Panc1 (cell line): ENCODE data around the gene BRIX1. TPM values are rescaled to one million over a fixed set of nuclear protein-coding genes. Genes with fewer than 3 reads are reported as not detected.
A peak's percentile ranks its signal among the peaks of the same experiment; 100 is the strongest.

ENCODE experiments used
- ATAC-seq: fragments of 200-7000 bp; cut with Tn5 transposase; 2 replicates; pipeline ENCODE4 v1.9.1; 2020; ENCODE audit warnings: mild to moderate bottlenecking, moderate library complexity
- BruUV-seq: library from RNA; stranded (reverse); fragments of 400-500 nt; replicated peaks from 2 replicates; lab custom pipeline; 2021; lab: Mats Ljungman, UMichigan
- CTCF ChIA-PET: fragments of 300-600 bp; sonication (Branson Sonifier 250); formaldehyde crosslinking; loops from one replicate; lab custom pipeline; 2022; ENCODE audit warnings: antibody characterized with exemption; lab: Charles Lee
- POLR2A ChIA-PET: fragments of 300-600 bp; sonication (Branson Sonifier 250); formaldehyde crosslinking; loops from one replicate; lab custom pipeline; 2022; ENCODE audit warnings: antibody characterized with exemption; lab: Charles Lee
- DNase-seq: peaks from one replicate; pipeline ENCODE4 v3.0.0-alpha.2; 2010; ENCODE audit warnings: low read depth, low spot score
- H3K27ac ChIP-seq: 2 replicates; pipeline ENCODE4 v1.5.1; 2011; ENCODE audit warnings: mild to moderate bottlenecking, low read length, inconsistent platforms
- H3K27me3 ChIP-seq: fragments of 200-500 bp; sonication (Bioruptor generic); 2 replicates; pipeline ENCODE4 v1.6.0; 2014; ENCODE audit warnings: low read length, inconsistent platforms; ENCODE audit not compliant: control insufficient read depth, insufficient read depth
- H3K36me3 ChIP-seq: fragments of 200-500 bp; sonication (Bioruptor generic); 2 replicates; pipeline ENCODE4 v1.5.1; 2014; ENCODE audit warnings: inconsistent platforms, mild to moderate bottlenecking, low read length, moderate library complexity; ENCODE audit not compliant: control insufficient read depth, insufficient read depth
- H3K4me1 ChIP-seq: 2 replicates; pipeline ENCODE4 v1.5.1; 2011; ENCODE audit warnings: inconsistent platforms, mild to moderate bottlenecking, low read length, moderate library complexity; ENCODE audit not compliant: control insufficient read depth, insufficient read depth
- H3K4me3 ChIP-seq, 2 experiments: 2 replicates each; pipeline ENCODE4 v1.5.1; 2011 to 2012; ENCODE audit warnings: low read depth in 2 of 2, low read length in 2 of 2, mild to moderate bottlenecking in 2 of 2, inconsistent platforms in 1 of 2, moderate library complexity in 1 of 2
- H3K9me3 ChIP-seq: fragments of 200-500 bp; sonication (Bioruptor generic); 2 replicates; pipeline ENCODE4 v1.5.1; 2014; ENCODE audit warnings: low read depth, mild to moderate bottlenecking, inconsistent platforms, low read length, moderate library complexity; ENCODE audit not compliant: control insufficient read depth, insufficient read depth
- POLR2AphosphoS5 ChIP-seq: IDR thresholded peaks from 2 replicates; pipeline ENCODE4 v1.6.1; 2012; ENCODE audit warnings: mild to moderate bottlenecking, low read depth, low read length, moderate library complexity
- SIN3A ChIP-seq: IDR thresholded peaks from 2 replicates; pipeline ENCODE4 v1.6.1; 2012; ENCODE audit warnings: low read depth, mild to moderate bottlenecking, low read length, moderate library complexity, borderline replicate concordance; ENCODE audit not compliant: insufficient read depth
- TCF7L2 ChIP-seq: IDR thresholded peaks from 2 replicates; pipeline ENCODE4 v1.6.1; 2011; ENCODE audit warnings: mild to moderate bottlenecking, low read depth, low read length, inconsistent platforms
- in situ Hi-C: cut with HindIII; loops from 2 replicates; pipeline ENCODE4 v1.10.0; 2016; ENCODE audit warnings: low sequenced_read_pairs, low pct_unique_long_range_greater_than_20kb
- intact Hi-C: fragments of 100-400 bp; cut with micrococcal nuclease; formaldehyde crosslinking; loops from one replicate; pipeline ENCODE4 v1.10.0; 2022; ENCODE audit not compliant: unreplicated experiment
- total RNA-seq: library from RNA; stranded (reverse); gene quantifications from one replicate; pipeline ENCODE4 v1.2.1, GENCODE V29; 2021; ENCODE audit not compliant: unreplicated experiment
- TF ChIP-seq, protein P1 (sequence below): fragments of 450-650 bp; IDR thresholded peaks from 2 replicates; pipeline ENCODE4 v1.5.1; 2017; ENCODE audit warnings: mild to moderate bottlenecking
- TF ChIP-seq, protein P2 (sequence below), 2 experiments: IDR thresholded peaks; 2 replicates each; pipeline ENCODE4 v1.6.1; 2011 to 2012; ENCODE audit warnings: low read depth in 2 of 2, control low read depth in 1 of 2, low read length in 1 of 2, mild to moderate bottlenecking in 1 of 2, moderate library complexity in 1 of 2; ENCODE audit not compliant: insufficient read depth in 1 of 2

Gene BRIX1
- total RNA-seq, 1 experiment from 2014 or later, result 46.6 TPM

DNA sequence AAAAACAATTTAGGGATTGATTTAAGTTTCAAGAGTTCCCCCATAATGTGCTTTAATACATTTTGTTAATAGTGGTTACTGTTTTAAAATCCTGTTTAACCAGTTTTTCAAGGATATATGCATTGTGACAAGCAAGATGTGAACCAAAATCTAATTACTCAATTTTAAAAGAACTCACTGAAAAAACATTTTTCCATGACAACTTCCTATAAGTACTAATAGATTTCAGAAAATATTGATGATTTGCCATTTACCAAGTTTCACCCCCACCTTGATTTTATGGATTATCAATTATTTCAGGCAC lies 8.9 kb downstream of the BRIX1 start:
- intact Hi-C loops, result no loop called here

DNA sequence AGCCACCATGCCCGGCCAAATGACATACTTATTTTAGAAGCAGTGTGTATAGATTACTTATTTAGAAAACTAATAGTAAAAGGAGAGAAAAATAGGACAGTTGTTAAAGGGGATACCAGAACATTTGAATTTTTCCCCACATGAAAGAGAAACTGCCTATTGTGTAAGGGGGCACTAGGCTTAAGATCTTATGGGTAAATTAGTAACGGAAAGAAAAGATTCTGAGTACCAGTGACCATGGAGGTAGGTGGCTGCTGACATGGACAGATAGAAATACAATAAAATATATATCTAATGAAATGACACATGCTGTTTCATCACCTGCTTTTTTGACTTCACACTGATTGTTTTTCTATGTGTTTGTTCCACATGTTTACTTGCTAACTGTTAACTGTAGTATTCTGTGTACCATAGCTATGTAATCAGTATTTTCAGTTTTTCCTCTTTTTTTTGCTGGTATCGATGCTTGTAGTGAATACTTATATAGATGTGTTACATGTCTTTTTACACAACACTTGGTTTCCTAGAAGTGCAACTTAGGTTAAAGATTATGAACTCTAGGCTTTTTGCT lies 10.9 kb downstream of the BRIX1 start:
- peak overlapping the region; percentile 1; the same call in 1 of the 2 replicates for H3K27ac ChIP-seq
- H3K4me3 ChIP-seq, result no peak overlapping the region
- peaks cover 41% of the 10 kb centered on the region for H3K4me1 ChIP-seq
- no peaks in the 10 kb centered on the region for H3K27me3 ChIP-seq
- ATAC-seq (no peak), DNase-seq (no peak)
- intact Hi-C loops (no loop called here), in situ Hi-C loops (no loop called here)
- TF ChIP-seq POLR2AphosphoS5 (no peak), TCF7L2 (no peak), SIN3A (no peak)
- TF ChIP-seq, protein P1, sequence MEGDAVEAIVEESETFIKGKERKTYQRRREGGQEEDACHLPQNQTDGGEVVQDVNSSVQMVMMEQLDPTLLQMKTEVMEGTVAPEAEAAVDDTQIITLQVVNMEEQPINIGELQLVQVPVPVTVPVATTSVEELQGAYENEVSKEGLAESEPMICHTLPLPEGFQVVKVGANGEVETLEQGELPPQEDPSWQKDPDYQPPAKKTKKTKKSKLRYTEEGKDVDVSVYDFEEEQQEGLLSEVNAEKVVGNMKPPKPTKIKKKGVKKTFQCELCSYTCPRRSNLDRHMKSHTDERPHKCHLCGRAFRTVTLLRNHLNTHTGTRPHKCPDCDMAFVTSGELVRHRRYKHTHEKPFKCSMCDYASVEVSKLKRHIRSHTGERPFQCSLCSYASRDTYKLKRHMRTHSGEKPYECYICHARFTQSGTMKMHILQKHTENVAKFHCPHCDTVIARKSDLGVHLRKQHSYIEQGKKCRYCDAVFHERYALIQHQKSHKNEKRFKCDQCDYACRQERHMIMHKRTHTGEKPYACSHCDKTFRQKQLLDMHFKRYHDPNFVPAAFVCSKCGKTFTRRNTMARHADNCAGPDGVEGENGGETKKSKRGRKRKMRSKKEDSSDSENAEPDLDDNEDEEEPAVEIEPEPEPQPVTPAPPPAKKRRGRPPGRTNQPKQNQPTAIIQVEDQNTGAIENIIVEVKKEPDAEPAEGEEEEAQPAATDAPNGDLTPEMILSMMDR, result no peak
- TF ChIP-seq, protein P2, sequence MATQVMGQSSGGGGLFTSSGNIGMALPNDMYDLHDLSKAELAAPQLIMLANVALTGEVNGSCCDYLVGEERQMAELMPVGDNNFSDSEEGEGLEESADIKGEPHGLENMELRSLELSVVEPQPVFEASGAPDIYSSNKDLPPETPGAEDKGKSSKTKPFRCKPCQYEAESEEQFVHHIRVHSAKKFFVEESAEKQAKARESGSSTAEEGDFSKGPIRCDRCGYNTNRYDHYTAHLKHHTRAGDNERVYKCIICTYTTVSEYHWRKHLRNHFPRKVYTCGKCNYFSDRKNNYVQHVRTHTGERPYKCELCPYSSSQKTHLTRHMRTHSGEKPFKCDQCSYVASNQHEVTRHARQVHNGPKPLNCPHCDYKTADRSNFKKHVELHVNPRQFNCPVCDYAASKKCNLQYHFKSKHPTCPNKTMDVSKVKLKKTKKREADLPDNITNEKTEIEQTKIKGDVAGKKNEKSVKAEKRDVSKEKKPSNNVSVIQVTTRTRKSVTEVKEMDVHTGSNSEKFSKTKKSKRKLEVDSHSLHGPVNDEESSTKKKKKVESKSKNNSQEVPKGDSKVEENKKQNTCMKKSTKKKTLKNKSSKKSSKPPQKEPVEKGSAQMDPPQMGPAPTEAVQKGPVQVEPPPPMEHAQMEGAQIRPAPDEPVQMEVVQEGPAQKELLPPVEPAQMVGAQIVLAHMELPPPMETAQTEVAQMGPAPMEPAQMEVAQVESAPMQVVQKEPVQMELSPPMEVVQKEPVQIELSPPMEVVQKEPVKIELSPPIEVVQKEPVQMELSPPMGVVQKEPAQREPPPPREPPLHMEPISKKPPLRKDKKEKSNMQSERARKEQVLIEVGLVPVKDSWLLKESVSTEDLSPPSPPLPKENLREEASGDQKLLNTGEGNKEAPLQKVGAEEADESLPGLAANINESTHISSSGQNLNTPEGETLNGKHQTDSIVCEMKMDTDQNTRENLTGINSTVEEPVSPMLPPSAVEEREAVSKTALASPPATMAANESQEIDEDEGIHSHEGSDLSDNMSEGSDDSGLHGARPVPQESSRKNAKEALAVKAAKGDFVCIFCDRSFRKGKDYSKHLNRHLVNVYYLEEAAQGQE (IDR thresholded peaks at IDR 0.05; ENCODE audit: insufficient read depth in 1 of 2, low read depth in 2 of 2, low read length in 1 of 2), result no peak
- BruUV-seq, result no TSS peak
- H3K9me3 ChIP-seq, result no peaks in the 10 kb centered on the region
- ChIA-PET POLR2A (no interaction called here), CTCF (no interaction called here)
- peaks cover 46% of the 10 kb centered on the region for H3K36me3 ChIP-seq

More for the DNA sequence above, 8.9 kb downstream of the BRIX1 start:
- TF ChIP-seq, protein P1, result no peak
- no peak for TF ChIP-seq SIN3A
- TF ChIP-seq, protein P2 (IDR thresholded peaks at IDR 0.05; ENCODE audit: insufficient read depth in 1 of 2, low read depth in 2 of 2, low read length in 1 of 2), result no peak
- no peak for TF ChIP-seq POLR2AphosphoS5
- no peak for TF ChIP-seq TCF7L2
- Histone ChIP-seq H3K4me1 (peaks cover 34% of the 10 kb centered on the region), H3K36me3 (peaks cover 57% of the 10 kb centered on the region), H3K4me3 (no peak overlapping the region), H3K9me3 (no peaks in the 10 kb centered on the region), H3K27me3 (no peaks in the 10 kb centered on the region), H3K27ac (peak overlapping the region; percentile 76; the same call in 1 of the 2 replicates)
- BruUV-seq, result no TSS peak
- ATAC-seq (no peak), DNase-seq (no peak)
- in situ Hi-C loops, result no loop called here
- CTCF ChIA-PET, result no interaction called here
- POLR2A ChIA-PET, result no interaction called here
